ENCODE data around the gene PPP1R14B.
"Not testable (repeated sequence)": the region's sequence is repeated elsewhere in the genome, so short reads cannot be mapped to it uniquely, and the experiment has no call there.

GRCh38 chr11:64246621-64246870 lies 197 bp downstream of the PPP1R14B start:
- TF ChIP-seq NCOA5 (CRISPR knock-in tag; IDR thresholded peaks at IDR 0.05); ZNF567 (CRISPR knock-in tag; IDR thresholded peaks at IDR 0.05; ENCODE audit: borderline replicate concordance); ZBTB33 (CRISPR knock-in tag; IDR thresholded peaks at IDR 0.05); SMAD1 (CRISPR knock-in tag; IDR thresholded peaks at IDR 0.05; ENCODE audit: borderline replicate concordance, low read depth); RFXAP (CRISPR knock-in tag; IDR thresholded peaks at IDR 0.05; ENCODE audit: borderline replicate concordance); ARNT2 (CRISPR knock-in tag; IDR thresholded peaks at IDR 0.05; ENCODE audit: low read depth); JUNB (CRISPR knock-in tag; IDR thresholded peaks at IDR 0.05; ENCODE audit: borderline replicate concordance); CTCF (CRISPR knock-in tag; IDR thresholded peaks at IDR 0.05); PCBP2 (optimal IDR thresholded peaks at IDR 0.05; ENCODE audit: low read depth, low read length, poor library complexity, severe bottlenecking); KAT2B (IDR thresholded peaks at IDR 0.05; ENCODE audit: borderline replicate concordance, low read depth, low read length); ZNF512 (CRISPR knock-in tag; IDR thresholded peaks at IDR 0.05): not testable (repeated sequence)

All from HepG2 (cell line).